Fibroblast of the aortic adventitia (primary cell): ENCODE data around the gene METTL25. TPM values are rescaled to one million over a fixed set of nuclear protein-coding genes. Genes with fewer than 3 reads are reported as not detected.

Experiments
- DNase-seq: peaks from one replicate; pipeline ENCODE4 v3.0.0-alpha.2; 2010; ENCODE audit warnings: low read depth
- H3K4me3 ChIP-seq: 2 replicates; pipeline ENCODE4 v1.5.1; 2011; ENCODE audit warnings: low read depth, mild to moderate bottlenecking, control low read depth, low read length, moderate library complexity
- CTCF ChIP-seq: IDR thresholded peaks from 2 replicates; pipeline ENCODE4 v1.5.1; 2011; ENCODE audit warnings: mild to moderate bottlenecking, low read length, control low read depth, inconsistent platforms; ENCODE audit not compliant: insufficient read depth
- total RNA-seq: library from RNA; depleted of rRNA; stranded (reverse); fragments of >200 nt; gene quantifications from 2 replicates; pipeline ENCODE4 v1.2.3, GENCODE V29; 2012; ENCODE audit warnings: low replicate concordance

Gene METTL25
- total RNA-seq, 1 donor = 13.6 TPM

DNA sequence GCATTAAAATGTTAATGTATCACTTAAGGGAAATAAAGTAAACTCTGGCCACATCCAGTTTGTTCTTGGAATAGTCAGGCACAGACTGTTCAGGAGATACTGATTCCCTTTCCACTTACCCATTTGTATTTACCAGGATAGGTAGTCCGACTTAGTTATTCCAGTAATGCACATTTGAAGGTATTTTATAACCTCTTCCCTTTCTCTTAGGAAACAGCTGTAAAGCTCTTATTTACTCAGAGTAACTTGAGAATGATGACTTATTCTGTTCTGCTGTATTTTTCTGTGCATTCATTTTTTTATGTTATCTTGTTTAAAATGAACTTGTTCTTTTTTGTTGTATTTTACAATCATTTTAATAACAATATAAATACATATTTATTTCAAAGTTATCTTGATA, 78.0 kb downstream of the METTL25 start:
- H3K4me3 ChIP-seq = no peak overlapping the region
- no peak for DNase-seq
- no peak for TF ChIP-seq CTCF

GRCh38 chr12:82437744-82438143, 79.4 kb downstream of the METTL25 start:
- no peak for TF ChIP-seq CTCF
- no peak overlapping the region for H3K4me3 ChIP-seq
- no peak for DNase-seq

DNA sequence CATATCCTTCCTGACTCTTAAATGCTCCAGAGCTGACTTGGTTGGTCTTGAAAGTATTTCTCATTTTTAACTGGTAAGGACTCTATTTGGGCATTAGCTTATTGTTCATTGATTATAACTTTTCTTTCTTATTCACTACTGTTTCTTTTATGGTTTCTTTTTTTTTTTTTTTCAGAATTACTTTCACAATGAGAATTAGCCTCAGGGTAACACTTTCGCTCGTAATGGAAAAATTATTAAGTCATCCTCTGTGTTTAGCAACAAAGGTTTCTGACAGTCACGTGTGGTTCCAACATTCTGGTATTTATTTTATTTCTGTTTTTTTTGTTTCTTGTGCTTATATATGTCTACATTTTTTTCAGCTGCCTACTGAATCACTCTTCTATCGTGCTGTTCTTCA, 80.0 kb downstream of the METTL25 start:
- no peak for TF ChIP-seq CTCF

DNA sequence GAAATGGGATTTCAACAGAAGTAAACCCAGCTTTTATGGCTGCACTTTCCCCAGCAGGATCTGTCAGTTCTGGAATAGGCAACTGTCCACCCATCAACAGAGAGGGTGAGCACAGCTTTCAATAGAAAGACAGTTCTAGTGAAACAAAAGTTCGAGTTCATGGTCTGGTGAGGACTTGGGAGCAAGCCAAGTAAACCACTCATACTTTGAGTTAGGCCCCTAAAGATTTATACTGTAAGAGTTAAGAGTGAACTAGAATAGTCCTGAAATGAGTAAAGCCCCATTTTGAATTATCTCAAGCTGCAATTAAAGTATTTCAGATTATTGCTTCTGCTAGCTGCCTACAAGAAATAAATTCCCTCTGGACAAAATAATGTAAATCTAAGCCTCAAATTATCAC, 82.6 kb downstream of the METTL25 start:
- no peak for DNase-seq
- TF ChIP-seq CTCF = no peak
- H3K4me3 ChIP-seq = no peak overlapping the region

More for the DNA sequence above, 80.0 kb downstream of the METTL25 start:
- no peak overlapping the region for H3K4me3 ChIP-seq
- DNase-seq = no peak

- H3K4me3 ChIP-seq = no peak overlapping the region
- DNase-seq = no peak
- TF ChIP-seq CTCF = no peak
These were observed 90.7 kb downstream of the METTL25 start for GRCh38 chr12:82448911-82449578.

DNA sequence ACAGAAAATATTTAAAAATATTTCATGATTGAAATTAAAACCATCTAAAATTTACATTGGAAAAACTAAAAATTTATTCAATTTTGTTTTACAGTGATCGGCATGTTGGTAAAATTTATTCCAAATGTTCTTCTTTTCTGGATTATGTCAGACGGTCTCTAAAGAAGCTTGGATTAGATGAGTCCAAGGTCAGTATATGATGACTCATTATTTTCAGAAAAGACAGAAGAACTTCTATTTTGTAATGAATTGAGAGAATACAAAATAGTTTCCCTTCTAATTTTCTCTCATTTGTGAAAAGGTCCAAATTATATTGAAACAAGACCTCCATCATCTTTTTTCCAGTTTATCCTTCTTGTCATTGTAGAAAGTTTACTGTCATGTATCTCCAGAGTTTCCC, 98.3 kb downstream of the METTL25 start:
- H3K4me3 ChIP-seq = no peak overlapping the region
- no peak for DNase-seq
- TF ChIP-seq CTCF = no peak

DNA sequence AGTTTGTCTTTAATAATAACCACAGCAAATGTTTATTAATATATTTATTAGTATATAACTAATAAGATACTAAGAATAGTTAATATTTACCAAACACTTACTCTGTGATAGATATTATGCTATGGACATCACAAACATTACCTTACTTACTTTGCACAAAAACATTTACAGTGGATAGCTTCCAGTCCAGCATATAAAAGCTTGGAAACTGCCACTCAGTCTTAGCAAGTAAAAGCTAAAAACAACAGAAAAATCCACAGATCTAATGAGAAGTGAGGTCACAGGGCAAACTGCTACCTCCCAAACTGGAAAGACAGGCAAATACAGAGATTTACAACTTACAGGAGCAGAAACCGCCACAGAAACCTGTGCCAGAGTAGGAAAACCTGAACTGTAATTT, 99.8 kb downstream of the METTL25 start:
- H3K4me3 ChIP-seq = no peak overlapping the region
- no peak for DNase-seq
- no peak for TF ChIP-seq CTCF
